Measurements from ENCODE around the gene ATG7. TPM values are rescaled to one million over a fixed set of nuclear protein-coding genes. Genes with fewer than 3 reads are reported as not detected.
A peak's percentile ranks its signal among the peaks of the same experiment; 100 is the strongest.

ATG7 gene
- polyA plus RNA-seq, 2 donors, result 5.8 to 13.1 TPM

- Histone ChIP-seq H3K27ac (ENCODE audit: low read depth in 2 of 2, low read length in 1 of 2) (peak overlapping the region; percentile 32 to 78), H3K4me3 (ENCODE audit: low read depth in 1 of 2, low read length in 2 of 2) (no peak overlapping the region), H3K27me3 (ENCODE audit: control insufficient read depth in 1 of 2, insufficient read depth in 2 of 2, low read length in 2 of 2) (no peaks in the 10 kb centered on the region), H3K4me1 (ENCODE audit: control insufficient read depth in 2 of 2, insufficient read depth in 2 of 2, low read length in 1 of 2) (peaks cover 5 to 7% of the 10 kb centered on the region in 2 donors), H3K36me3 (ENCODE audit: control insufficient read depth in 2 of 2, insufficient read depth in 2 of 2, low read length in 1 of 2) (peaks cover 0 to 4% of the 10 kb centered on the region in 2 donors), H3K9me3 (ENCODE audit: control insufficient read depth in 2 of 2, insufficient read depth in 1 of 2, low read depth in 1 of 2, low read length in 1 of 2) (no peaks in the 10 kb centered on the region)
- 70 to 71% methylated on average over 15 of the region's 15 CpGs for WGBS, 2 donors
Measured at GRCh38 chr3:11604139-11604892, 332.1 kb downstream of the ATG7 start.

DNA sequence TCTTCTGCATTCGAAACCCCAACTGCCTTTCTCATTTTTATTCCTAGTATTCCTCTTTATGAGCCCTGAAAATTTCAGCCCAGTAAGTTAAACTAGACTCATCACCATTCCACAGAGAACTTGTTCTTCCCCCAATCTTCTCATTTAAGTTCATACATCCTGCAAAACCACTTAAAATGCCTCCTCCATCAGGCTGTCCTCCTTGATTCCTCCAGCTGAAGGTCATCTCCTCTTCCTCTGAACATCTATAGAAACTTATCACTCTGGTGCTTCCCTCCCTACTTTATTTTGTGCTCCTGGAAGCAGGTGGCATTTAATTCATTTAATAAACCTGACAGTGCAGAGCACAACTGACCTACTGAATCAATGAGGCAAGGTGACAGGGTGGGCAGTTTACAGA is 333.2 kb downstream of the ATG7 start:
- H3K4me1 ChIP-seq (ENCODE audit: control insufficient read depth in 2 of 2, insufficient read depth in 2 of 2, low read length in 1 of 2), result peaks cover 5 to 12% of the 10 kb centered on the region in 2 donors
- H3K27me3 ChIP-seq (ENCODE audit: control insufficient read depth in 1 of 2, insufficient read depth in 2 of 2, low read length in 2 of 2), result no peaks in the 10 kb centered on the region
- WGBS, 2 donors, result 93 to 96% methylated on average over 1 of the region's 1 CpG
- H3K9me3 ChIP-seq (ENCODE audit: control insufficient read depth in 2 of 2, insufficient read depth in 1 of 2, low read depth in 1 of 2, low read length in 1 of 2), result no peaks in the 10 kb centered on the region
- H3K36me3 ChIP-seq (ENCODE audit: control insufficient read depth in 2 of 2, insufficient read depth in 2 of 2, low read length in 1 of 2), result peaks cover 0 to 4% of the 10 kb centered on the region in 2 donors
- H3K4me3 ChIP-seq (ENCODE audit: low read depth in 1 of 2, low read length in 2 of 2), result no peak overlapping the region
- H3K27ac ChIP-seq (ENCODE audit: low read depth in 2 of 2, low read length in 1 of 2), result no peak overlapping the region

GRCh38 chr3:11606090-11606784 is 334.0 kb downstream of the ATG7 start:
- H3K4me1 ChIP-seq (ENCODE audit: control insufficient read depth in 2 of 2, insufficient read depth in 2 of 2, low read length in 1 of 2), result peaks cover 2 to 10% of the 10 kb centered on the region in 2 donors
- WGBS, 2 donors, result 83 to 85% methylated on average over 11 of the region's 11 CpGs

DNA sequence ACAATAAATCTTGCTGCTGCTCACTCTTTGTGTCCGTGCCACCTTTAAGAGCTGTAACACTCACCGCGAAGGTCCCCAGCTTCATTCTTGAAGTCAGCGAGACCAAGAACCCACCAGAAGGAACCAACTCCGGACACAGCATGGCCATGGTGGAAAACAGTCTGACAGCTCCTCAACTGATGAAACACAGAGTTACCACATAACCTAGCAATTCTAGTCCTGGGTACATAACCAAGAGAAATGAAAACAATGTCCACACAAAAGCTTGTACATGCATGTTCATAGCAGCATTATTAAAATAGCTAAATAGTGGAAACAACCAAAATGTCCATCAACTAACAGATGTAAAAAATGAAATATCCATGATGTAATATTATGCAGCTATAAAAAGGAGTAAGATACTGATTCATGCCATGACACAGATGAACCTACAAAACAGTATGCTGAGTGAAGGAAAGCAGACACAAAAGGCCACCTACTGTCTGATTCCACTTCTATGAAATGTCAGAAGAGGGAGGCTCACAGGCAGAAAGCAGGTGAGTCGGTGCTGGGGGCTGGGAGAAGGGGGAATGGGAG is 334.8 kb downstream of the ATG7 start:
- Histone ChIP-seq H3K27me3 (ENCODE audit: control insufficient read depth in 1 of 2, insufficient read depth in 2 of 2, low read length in 2 of 2) (no peaks in the 10 kb centered on the region), H3K9me3 (ENCODE audit: control insufficient read depth in 2 of 2, insufficient read depth in 1 of 2, low read depth in 1 of 2, low read length in 1 of 2) (no peaks in the 10 kb centered on the region), H3K4me1 (ENCODE audit: control insufficient read depth in 2 of 2, insufficient read depth in 2 of 2, low read length in 1 of 2) (peaks cover 6 to 13% of the 10 kb centered on the region in 2 donors), H3K36me3 (ENCODE audit: control insufficient read depth in 2 of 2, insufficient read depth in 2 of 2, low read length in 1 of 2) (peaks cover 0 to 3% of the 10 kb centered on the region in 2 donors), H3K4me3 (ENCODE audit: low read depth in 1 of 2, low read length in 2 of 2) (no peak overlapping the region), H3K27ac (ENCODE audit: low read depth in 2 of 2, low read length in 1 of 2) (peak overlapping the region in 1 of 2 donors; percentile 30)
- 82 to 86% methylated on average over 6 of the region's 6 CpGs for WGBS, 2 donors

More at GRCh38 chr3:11606090-11606784, 334.0 kb downstream of the ATG7 start:
- Histone ChIP-seq H3K27ac (ENCODE audit: low read depth in 2 of 2, low read length in 1 of 2) (no peak overlapping the region), H3K4me3 (ENCODE audit: low read depth in 1 of 2, low read length in 2 of 2) (no peak overlapping the region), H3K27me3 (ENCODE audit: control insufficient read depth in 1 of 2, insufficient read depth in 2 of 2, low read length in 2 of 2) (no peaks in the 10 kb centered on the region), H3K9me3 (ENCODE audit: control insufficient read depth in 2 of 2, insufficient read depth in 1 of 2, low read depth in 1 of 2, low read length in 1 of 2) (no peaks in the 10 kb centered on the region), H3K36me3 (ENCODE audit: control insufficient read depth in 2 of 2, insufficient read depth in 2 of 2, low read length in 1 of 2) (peaks cover 0 to 4% of the 10 kb centered on the region in 2 donors)

Other genes starting within 250 kb of the ATG7 start
- gene HRH1, start 117.9 kb upstream of the ATG7 start, polyA plus RNA-seq, result 1 to 10 TPM; 1.2 to 2.2 TPM